OCI-M2 (cell line): Measurements from ENCODE around the gene PDS5B.
A peak's percentile ranks its signal among the peaks of the same experiment; 100 is the strongest.
"Not testable (repeated sequence)": the region's sequence is repeated elsewhere in the genome, so short reads cannot be mapped to it uniquely, and the experiment has no call there.

Experiments
- DNase-seq: peaks from one replicate; lab custom pipeline; 2025; ENCODE audit not compliant: unreplicated experiment; lab: John Stamatoyannopoulos, UW

Gene PDS5B

DNA sequence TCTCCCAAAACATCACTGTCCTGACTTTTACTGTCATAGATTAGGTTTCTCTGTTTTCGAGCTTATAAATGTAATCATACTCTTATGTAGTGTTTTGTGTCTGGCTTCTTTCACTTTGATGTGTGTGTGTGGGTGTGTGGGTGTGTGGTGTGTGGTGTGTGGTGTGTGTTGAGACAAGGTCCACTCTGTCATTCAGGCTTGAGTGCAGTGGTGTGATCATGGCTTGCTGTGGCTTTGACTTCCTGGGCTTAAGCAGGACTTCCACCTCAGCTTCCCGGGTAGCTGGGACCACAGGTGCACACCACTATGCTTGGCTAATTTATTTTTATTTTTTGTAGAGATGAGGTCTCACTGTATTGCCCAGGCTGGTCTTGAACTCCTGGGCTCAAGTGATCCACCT is 59.6 kb downstream of the PDS5B start:
- no peak for DNase-seq

DNA sequence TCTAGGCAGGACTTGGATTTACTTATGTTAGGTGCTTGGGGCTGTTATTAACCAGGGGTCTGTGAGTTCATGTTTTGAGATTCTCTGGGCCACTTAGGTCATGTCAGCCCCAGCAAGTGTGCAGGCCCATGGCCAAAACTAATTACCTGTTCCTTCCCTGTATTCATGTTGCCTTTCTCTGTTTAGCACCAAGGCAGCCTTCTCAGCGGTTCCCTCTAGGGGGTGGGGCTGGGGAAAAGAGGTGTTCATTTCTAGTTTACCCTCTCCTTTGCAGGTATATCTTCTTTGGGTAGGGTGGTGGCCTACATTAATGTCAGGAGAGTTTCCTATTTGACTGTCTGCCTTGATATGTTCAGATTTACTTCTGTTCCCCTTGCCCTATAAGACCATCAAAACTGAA is 61.7 kb downstream of the PDS5B start:
- DNase-seq = no peak

DNA sequence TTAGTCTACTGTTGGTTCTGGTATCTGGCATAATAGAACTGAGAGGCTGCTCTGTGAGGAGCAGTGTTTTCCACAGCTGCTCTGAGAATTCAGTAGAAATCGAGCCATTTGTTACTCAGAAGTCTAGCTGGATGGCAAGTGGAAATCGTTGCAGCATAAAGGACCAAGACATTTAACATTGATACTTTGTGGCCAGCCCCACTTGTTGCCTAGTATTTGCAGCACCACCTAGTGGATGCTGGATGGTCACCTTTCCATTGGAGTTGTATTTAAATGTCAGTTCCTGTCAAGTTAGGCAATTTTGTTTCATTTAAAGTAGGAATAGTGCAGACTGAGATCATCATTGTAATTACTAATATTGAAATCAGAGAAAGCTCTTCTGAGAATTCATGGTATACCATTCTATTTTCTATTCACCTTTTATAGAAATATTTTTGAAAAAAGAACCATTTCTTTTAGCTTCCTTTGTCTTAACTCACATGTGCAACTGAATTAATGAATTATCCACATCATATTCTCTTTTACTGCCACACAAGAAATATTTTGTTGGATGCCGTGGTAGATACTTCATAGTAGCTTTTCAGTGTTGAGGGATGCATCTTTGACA is 64.6 kb downstream of the PDS5B start:
- peak; percentile 9 for DNase-seq

DNA sequence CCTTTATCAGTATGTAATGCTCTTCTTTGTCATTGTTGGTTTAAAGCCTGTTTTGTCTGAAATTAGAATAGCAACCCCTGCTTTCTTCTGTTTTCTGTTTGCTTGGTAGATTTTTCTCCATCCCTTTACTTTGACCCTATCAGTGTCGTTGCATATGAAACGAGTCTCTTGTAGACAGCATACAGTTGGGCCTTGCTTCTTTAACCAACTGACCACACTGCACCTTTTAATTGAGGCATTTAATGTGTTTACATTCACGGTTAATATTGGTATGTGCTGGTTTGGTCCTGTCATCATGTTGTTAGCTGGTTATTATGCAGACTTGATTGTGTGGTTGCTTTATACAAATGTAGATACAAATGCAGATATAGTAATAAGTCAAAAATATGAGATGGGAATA is 71.1 kb downstream of the PDS5B start:
- no peak for DNase-seq

DNA sequence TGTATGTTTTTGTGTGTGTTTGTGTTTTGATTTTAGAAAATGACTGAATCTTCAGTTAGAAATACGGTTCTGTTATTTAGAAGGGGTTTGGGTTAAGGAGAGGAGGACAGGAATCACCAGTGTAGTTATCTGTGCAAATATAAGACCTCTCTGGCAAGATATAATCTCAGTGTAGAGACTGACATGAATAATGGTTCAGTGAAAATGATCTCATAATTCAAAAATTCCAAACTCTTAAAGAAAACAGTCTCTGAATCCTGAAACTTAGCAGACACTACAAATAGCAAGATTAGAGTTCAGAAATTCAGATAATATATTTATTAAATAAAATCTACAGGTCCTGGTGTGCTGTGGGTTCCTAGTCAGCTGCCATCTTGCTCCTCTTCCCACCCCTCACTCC is 73.5 kb downstream of the PDS5B start:
- DNase-seq = no peak

DNA sequence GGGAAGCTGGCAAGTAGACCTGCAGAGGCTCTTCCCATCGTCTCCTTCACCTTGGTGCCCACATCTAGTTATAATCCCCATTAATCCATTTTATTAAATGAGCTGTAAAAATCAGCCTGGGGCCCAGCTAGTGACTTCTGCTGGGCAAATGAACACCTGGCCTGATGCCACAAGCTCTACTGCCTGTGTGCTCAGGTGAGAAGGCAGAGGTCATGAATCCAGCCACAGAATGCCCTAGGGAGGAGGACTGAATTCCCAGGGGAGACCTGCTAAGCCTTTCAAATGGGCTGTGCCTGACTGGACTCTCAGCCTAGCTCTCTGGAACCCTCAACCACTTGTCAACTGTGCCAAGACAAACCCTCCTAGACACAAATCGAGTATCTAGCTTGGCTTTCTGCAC is 74.0 kb downstream of the PDS5B start:
- DNase-seq = no peak

DNA sequence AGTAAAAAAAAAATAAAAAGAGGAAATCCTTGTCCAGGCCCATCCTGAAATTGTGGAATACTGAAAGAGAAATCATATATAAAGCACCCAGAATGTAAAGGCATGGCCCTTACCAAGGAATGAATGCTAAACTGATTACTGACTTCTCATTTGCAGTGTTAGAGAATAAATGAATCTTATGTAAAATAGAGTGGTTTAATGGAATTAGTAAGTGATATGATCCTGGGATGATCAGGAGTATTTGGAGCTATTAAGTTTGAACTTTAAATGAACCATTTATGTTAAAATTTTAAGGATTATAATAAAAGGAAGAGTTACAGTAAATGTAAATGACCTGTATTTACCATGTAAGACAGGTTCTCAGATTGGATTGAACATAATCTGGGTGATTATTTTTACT is 75.4 kb downstream of the PDS5B start:
- no peak for DNase-seq

DNA sequence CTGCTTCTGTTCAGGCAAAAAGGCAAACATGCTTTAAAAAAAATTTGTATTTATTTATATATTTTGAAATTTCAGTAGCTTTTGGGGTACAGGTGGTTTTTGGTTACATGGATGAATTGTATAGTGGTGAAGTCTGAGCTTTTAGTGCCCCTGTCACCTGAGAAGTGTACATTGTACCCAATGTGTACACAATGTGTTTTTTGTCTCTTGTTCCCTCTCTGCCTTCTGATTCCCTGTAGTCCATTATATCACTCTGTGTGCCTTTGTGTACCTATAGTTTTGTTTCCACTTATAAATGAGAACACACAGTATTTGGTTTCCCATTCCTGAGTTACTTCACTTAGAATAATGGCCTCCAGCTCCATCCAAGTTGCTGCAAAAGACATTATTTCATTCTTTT is 77.4 kb downstream of the PDS5B start:
- no peak for DNase-seq

DNA sequence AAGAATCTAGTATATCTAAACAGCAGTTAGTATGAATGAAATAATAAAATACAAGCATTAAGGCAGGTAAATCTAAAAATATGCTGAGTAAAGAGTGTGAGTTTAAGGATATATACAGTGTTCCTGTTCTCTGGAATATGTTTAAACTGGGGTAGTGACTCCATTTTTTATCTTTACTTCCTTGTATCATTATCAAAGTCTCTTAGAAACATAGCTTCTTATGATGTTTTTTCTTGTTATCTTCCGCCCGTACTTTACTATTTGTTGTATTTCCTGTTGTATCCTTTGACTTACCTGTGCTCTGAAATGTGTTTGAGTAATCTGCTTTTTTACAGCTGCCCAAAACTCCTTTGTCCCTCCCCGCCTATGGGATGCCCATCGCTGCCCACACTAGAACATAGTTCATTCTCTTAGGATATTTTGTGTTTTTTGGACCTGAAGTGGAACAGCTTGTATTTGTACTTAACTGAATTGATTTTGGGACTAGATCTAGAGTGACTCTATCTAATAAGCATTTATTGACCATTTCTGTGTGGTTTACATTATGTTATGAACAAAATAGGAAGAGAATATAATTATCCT is 80.8 kb downstream of the PDS5B start:
- DNase-seq = no peak

DNA sequence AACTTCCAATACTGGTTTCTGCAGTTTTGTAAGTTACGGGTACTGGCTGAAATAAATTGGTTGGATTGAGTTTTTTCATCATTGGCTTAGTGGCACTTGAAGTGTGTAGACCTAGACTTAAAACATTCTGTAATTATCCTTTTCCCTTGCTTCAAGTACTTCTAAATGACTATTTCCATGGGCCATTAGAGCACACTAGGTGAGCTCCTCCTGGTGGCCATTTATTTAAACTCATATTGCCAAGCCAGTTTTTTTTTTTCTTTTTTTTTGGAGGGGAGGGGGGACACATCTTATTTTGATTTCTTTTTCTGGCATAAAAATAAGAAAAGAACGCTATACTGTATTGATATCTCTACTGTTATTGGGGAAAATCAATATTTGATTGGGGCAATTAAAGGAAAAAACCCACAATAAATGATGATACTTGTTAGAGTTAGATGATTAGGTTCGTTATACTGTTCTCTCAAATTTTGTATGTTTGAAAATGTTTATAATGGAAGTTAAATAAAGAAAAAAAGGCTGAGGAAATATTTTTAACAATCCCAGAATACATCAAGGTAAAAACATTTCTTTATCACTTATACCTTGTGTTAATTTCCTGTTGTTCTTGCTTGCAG is 82.9 kb downstream of the PDS5B start:
- peak; percentile 7 for DNase-seq

DNA sequence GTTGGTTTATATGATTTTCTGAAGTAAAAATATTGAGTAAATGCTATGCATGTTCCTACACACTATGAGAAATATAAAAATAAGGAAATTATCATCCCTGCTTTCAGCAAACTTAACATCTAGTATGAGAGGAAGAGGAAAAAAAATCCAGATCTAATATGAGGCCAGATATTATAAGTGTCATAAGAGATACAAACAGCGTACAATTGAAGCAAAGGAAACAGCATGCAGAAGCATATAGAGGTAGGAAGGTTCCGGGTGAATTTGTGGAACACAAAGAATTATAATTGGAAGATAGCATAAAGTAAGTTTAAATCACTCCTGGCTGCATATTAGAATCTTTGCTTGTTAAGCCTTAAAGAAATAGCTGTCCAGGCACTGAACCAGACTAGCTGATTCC is 88.3 kb downstream of the PDS5B start:
- no peak for DNase-seq

DNA sequence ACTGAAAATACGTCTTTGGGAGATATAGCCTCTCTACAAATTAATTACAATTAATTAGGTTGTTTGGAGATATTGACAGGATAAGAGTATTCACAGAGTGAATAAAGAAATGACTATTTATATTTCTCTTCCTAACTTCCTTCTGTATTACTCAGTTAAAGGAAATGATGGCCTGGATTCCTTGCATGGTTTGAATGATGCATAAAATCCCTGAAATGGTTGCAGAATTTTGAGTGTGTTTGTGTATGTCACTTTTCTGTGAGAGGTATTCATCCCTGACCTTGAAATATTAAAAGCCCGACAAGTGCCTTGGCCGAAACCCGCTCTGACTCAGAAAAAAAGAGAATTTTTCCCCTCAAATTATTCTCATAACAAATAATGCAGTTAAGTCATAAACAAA is 90.0 kb downstream of the PDS5B start:
- DNase-seq = no peak

DNA sequence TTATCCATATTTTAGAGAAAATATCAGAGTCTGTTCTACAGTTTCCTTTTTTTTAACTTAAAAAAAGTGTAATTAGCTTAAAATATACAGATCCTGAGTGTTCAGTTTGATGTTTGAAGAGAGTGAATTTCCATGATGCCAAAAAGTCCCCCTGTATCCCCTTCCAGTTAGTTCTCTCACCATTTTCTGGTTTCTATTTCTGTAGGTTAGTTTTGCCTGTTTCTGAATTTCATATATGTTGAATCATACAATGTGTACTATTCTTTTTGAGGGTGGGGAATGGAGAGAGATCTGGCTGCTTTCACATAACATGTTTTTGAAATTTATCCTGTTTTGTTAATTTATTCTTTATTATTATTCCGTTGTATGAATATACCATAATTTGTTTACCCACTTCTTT is 95.9 kb downstream of the PDS5B start:
- no peak for DNase-seq

DNA sequence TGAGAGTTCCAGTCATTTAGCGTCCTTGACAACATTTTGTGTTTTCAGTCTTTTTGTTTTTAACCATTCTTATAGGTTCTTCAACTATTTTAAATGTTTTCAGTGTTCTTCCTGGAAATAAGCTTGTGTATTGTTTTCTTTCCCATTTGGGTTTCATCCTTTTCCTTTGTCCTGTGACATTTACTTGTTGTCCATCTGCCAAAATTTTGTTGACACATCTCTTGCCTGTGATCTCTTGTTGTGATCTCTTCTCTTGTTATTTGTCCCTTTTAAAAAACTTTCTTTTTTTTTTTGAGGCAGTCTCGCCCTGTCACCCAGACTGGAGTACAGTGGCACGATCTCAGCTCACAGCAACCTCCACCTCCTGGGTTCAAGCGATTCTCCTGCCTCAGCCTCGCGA is 96.5 kb downstream of the PDS5B start:
- no peak for DNase-seq

DNA sequence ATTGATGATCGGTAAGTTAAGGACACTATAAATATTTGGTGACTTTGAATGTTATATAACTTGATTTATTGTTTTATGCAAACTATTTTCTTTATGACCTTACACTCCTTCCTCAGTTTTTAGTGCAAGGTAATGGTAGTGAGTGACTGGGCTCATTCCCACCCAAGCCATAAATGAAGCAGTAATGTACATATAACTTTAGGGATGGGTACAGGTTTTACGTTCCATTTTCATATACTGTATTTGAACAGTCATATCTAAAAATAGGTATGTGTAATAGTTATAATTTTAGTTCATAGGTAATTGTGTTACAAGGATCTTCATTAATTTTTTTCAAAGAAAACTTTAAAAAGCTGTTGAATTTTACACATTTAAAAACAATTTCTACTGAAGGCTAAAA is 101.0 kb downstream of the PDS5B start:
- DNase-seq = no peak

DNA sequence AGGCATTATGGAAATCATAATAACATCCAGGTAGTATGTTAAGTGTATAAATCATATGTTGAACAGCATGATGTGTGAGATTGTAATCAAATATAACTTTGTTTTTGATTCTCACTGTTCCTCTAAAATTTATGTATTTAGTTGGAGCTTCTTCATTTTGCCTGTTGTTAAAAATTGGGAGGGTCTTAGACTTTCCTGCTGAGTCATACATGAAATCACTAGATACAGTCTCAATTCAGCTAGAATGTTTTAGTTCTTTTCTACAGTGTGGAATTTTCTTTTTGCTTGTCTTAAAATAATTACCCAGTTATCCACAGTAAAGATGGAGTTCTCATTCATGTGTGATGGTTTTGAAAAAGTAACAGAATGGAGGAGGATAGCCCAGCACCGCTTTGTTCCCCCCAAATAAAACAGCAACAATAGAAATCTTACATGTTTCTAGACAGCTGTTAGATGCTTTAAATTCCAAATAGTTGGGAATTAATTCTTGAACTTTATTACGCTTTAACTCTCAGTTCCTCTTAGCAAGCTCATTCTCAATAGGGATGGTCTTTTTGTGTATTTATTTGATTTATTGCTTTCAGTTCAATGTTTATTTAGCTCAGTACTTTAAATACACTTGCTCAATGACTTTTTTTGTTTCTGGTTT is 109.5 kb downstream of the PDS5B start:
- DNase-seq = no peak

DNA sequence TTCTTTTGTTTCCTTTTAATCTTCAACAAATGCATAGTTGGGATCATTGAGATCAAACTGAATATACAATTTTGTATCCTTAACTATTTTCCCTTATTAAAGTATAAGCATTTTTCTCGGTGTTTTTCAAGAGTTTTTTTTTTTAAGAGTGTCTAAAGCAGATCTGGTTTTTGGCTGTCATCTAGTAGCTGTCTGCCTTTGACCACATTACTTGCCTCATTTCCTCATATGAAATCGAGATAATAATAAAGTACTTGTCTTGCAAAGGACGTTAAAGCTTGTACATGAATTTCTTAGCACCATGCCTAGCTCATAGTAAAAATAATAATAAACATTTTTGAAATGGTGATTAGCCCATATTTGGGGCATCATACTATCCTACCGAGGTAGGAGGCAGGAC is 121.2 kb downstream of the PDS5B start:
- no peak for DNase-seq

DNA sequence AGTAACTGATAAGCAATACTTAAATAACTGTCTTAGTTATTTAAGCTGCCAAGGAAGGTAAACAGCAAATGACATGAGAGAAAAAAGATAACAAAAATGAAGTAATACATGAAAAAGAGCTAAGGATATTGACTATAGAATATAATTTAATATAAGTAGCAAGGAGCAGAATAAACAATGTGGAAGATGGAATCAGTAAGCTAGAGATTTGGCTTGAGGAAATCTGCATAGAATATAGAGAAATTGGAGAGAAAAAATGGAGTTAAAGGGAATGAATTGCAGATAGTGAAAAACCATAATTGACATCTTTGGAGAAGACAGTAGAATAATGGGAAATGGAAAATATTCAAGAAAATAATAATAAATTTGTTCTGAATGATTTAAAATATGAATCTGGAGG is 127.1 kb downstream of the PDS5B start:
- no peak for DNase-seq

DNA sequence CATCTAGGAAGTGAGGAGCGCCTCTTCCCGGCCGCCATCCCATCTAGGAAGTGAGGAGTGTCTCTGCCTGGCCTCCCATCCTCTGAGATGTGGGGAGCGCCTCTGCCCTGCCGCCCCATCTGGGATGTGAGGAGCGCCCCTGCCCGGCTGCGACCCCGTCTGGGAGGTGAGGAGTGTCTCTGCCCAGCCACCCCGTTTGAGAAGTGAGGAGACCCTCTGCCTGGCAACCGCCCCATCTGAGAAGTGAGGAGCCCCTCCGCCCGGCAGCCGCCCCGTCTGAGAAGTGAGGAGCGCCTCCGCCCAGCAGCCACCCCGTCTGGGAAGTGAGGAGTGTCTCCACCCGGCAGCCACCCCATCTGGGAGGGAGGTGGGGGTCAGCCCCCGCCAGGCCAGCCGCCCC is 129.9 kb downstream of the PDS5B start:
- not testable (repeated sequence) for DNase-seq

DNA sequence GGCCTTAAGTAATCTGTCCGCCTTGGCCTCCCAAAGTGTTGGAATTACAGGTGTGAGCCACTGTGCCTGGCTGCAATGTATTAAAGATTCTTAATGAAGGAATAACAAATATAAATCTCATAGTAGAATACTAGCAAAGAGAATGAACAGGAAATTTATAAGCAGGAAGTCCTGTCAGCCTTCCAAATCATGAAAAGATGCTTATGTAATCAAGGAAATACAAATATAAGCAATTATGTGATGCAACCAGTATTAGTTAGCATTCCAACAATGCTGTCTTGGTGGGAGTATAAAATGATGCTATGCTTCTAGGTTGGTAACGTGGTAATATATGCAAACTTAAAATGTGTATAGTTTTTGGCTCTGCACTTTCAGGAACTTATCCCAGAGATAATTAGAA is 133.8 kb downstream of the PDS5B start:
- no peak for DNase-seq

DNA sequence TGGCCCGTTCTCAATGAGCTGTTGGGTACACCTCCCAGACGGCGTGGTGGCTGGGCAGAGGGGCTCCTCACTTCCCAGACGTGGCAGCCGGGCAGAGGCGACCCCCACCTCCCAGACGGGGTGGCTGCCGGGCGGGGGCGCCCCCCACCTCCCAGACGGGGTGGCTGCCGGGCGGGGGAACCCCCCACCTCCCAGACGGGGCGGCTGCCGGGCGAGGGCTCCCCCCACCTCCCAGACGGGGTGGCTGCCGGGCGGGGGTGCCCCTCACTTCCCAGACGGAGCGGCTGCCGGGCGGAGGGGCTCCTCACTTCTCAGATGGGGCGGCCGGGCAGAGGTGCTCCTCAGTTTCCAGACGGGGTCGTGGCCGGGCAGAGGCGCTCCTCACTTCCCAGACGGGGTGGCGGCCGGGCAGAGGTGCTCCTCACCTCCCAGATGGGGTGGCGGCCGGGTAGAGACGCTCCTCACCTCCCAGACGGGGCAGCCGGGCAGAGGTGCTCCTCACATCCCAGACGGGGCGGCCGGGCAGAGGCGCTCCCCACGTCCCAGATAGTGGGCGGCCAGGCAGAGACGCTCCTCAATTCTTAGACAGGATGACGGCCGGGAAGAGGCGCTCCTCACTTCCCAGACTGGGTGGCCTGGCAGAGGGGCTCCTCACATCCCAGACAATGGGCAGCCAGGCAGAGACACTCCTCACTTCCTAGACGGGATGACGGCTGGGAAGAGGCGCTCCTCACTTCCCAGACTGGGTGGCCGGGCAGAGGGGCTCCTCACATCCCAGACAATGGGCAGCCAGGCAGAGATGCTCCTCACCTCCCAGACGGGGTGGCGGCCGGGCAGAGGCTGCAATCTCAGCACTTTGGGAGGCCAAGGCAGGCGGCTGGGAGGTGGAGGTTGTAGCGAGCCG is 135.1 kb downstream of the PDS5B start:
- DNase-seq = not testable (repeated sequence)
